HEK293 (cell line): ENCODE measurements around the gene GUSB.

ENCODE experiments used
- CTCF ChIP-seq: fragments of 450-650 bp; formaldehyde crosslinking; IDR thresholded peaks from 2 replicates; pipeline ENCODE4 v1.5.1; 2016; ENCODE audit warnings: missing biosample characterization, missing genetic modification characterization
- KLF1 ChIP-seq: fragments of 450-650 bp; formaldehyde crosslinking; IDR thresholded peaks from 2 replicates; pipeline ENCODE4 v1.5.1; 2016; ENCODE audit warnings: missing biosample characterization, missing genetic modification characterization
- PRDM1 ChIP-seq: fragments of 450-650 bp; formaldehyde crosslinking; IDR thresholded peaks from 2 replicates; pipeline ENCODE4; 2016; ENCODE audit warnings: missing biosample characterization, missing genetic modification characterization
- REST ChIP-seq: fragments of 450-650 bp; formaldehyde crosslinking; IDR thresholded peaks from 2 replicates; pipeline ENCODE4 v1.5.1; 2016; ENCODE audit warnings: missing biosample characterization, missing genetic modification characterization
- ZFP37 ChIP-seq: fragments of 450-650 bp; formaldehyde crosslinking; IDR thresholded peaks from 2 replicates; pipeline ENCODE4 v1.5.1; 2016; ENCODE audit warnings: missing biosample characterization, missing genetic modification characterization
- ZNF398 ChIP-seq: fragments of 450-650 bp; formaldehyde crosslinking; IDR thresholded peaks from 2 replicates; pipeline ENCODE4 v1.5.1; 2017; ENCODE audit warnings: missing biosample characterization, missing genetic modification characterization
- ZNF580 ChIP-seq: fragments of 450-650 bp; formaldehyde crosslinking; IDR thresholded peaks from 2 replicates; pipeline ENCODE4 v1.5.1; 2016; ENCODE audit warnings: missing biosample characterization, missing genetic modification characterization
- ZNF747 ChIP-seq: fragments of 450-650 bp; formaldehyde crosslinking; IDR thresholded peaks from 2 replicates; pipeline ENCODE4 v1.5.1; 2016; ENCODE audit warnings: missing biosample characterization, missing genetic modification characterization
- TF ChIP-seq, protein P1 (sequence below): fragments of 450-650 bp; formaldehyde crosslinking; IDR thresholded peaks from 2 replicates; pipeline ENCODE4 v1.5.1; 2016; ENCODE audit warnings: missing biosample characterization, missing genetic modification characterization, low read depth

DNA sequence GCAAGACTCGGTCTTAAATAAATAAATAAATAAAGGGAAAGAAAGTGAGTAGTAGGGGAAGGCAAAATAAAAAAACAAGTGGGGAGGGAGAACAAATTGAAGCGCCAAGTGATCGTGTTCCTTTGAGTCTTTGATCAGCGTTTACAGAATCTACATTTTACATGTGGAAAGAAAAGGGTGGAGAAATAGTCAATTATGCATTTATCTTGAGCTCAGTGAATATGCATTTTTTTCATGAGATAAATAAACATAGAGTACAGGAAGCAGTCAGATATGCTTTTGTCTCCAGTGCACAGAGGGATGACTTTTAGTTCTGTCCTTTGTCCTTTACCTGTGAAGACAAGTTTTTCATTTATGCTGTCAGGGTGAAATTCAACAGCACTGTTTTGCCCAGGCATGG, 6.1 kb upstream of the GUSB start:
- no peak for TF ChIP-seq CTCF
- TF ChIP-seq ZFP37 (tag by site-specific recombination): no peak
- no peak for TF ChIP-seq KLF1
- TF ChIP-seq PRDM1: no peak
- TF ChIP-seq ZNF398 (tag by site-specific recombination): no peak
- TF ChIP-seq ZNF580 (tag by site-specific recombination): no peak
- no peak for TF ChIP-seq REST (tag by site-specific recombination)
- TF ChIP-seq, protein P1, sequence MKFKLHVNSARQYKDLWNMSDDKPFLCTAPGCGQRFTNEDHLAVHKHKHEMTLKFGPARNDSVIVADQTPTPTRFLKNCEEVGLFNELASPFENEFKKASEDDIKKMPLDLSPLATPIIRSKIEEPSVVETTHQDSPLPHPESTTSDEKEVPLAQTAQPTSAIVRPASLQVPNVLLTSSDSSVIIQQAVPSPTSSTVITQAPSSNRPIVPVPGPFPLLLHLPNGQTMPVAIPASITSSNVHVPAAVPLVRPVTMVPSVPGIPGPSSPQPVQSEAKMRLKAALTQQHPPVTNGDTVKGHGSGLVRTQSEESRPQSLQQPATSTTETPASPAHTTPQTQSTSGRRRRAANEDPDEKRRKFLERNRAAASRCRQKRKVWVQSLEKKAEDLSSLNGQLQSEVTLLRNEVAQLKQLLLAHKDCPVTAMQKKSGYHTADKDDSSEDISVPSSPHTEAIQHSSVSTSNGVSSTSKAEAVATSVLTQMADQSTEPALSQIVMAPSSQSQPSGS (tag by site-specific recombination): no peak
- TF ChIP-seq ZNF747 (tag by site-specific recombination): no peak
